Body of pancreas (tissue), 4 donors: ENCODE data around the gene AP3D1.

Experiments
- CTCF ChIP-seq, 7 experiments: fragments of 450-650 bp in 4 of 7; fragments of 200-600 bp in 3 of 7; sonication (generic) in 3 of 7; IDR thresholded peaks; one replicate each; pipeline ENCODE4 v1.5.1; 2016 to 2019; ENCODE audit warnings: antibody characterized with exemption in 7 of 7
- POLR2A ChIP-seq, 3 donors: fragments of 450-650 bp; IDR thresholded peaks; one replicate each; pipeline ENCODE4 v1.6.1; 2016; ENCODE audit warnings: antibody characterized with exemption in 3 of 3, mild to moderate bottlenecking in 2 of 3

GRCh38 chr19:2198317-2198716, 47.0 kb upstream of the AP3D1 start:
- TF ChIP-seq POLR2A (IDR thresholded peaks at IDR 0.05), result no peak
- no peak for TF ChIP-seq CTCF (IDR thresholded peaks at IDR 0.05)
